Adipocyte (in vitro differentiated cells): ENCODE data around the gene IGSF21.

Source experiments
- DNase-seq: peaks from one replicate; pipeline ENCODE4 v3.0.0-alpha.2; 2015; ENCODE audit warnings: low read depth
- H3K27me3 ChIP-seq: replicated peaks from 2 replicates; pipeline ENCODE4 v1.7.0; 2013; ENCODE audit warnings: mild to moderate bottlenecking, low read length, moderate library complexity; ENCODE audit not compliant: control insufficient read depth, insufficient read depth
- H3K36me3 ChIP-seq: 2 replicates; pipeline ENCODE4 v1.7.0; 2013; ENCODE audit warnings: low read length, mild to moderate bottlenecking, moderate library complexity; ENCODE audit not compliant: control insufficient read depth, insufficient read depth, severe bottlenecking
- H3K4me1 ChIP-seq: 2 replicates; pipeline ENCODE4 v1.7.0; 2013; ENCODE audit warnings: mild to moderate bottlenecking, low read length, moderate library complexity; ENCODE audit not compliant: control insufficient read depth, insufficient read depth
- H3K4me3 ChIP-seq: 2 replicates; pipeline ENCODE4 v1.7.0; 2013; ENCODE audit warnings: mild to moderate bottlenecking, low read length, moderate library complexity
- H3K9ac ChIP-seq: 2 replicates; pipeline ENCODE4 v1.7.0; 2013; ENCODE audit warnings: mild to moderate bottlenecking, low read length, moderate library complexity
- H3K9me3 ChIP-seq: 2 replicates; pipeline ENCODE4 v1.7.0; 2013; ENCODE audit warnings: mild to moderate bottlenecking, low read length, moderate library complexity; ENCODE audit not compliant: control insufficient read depth

The IGSF21 gene

GRCh38 chr1:18398791-18399530 lies 291.4 kb downstream of the IGSF21 start:
- peaks cover under 1% of the 10 kb centered on the region for H3K9me3 ChIP-seq
- H3K4me3 ChIP-seq = no peak overlapping the region
- no peak for DNase-seq
- no peaks in the 10 kb centered on the region for H3K36me3 ChIP-seq
- peaks cover 27% of the 10 kb centered on the region for H3K27me3 ChIP-seq
- H3K4me1 ChIP-seq = no peaks in the 10 kb centered on the region
- no peak overlapping the region for H3K9ac ChIP-seq

- DNase-seq = no peak
Observed at GRCh38 chr1:18400347-18401102, 292.9 kb downstream of the IGSF21 start.

GRCh38 chr1:18401921-18402320 lies 294.3 kb downstream of the IGSF21 start:
- Histone ChIP-seq H3K9ac (no peak overlapping the region), H3K9me3 (peaks cover 11% of the 10 kb centered on the region), H3K4me1 (no peaks in the 10 kb centered on the region), H3K4me3 (no peak overlapping the region), H3K27me3 (peaks cover 24% of the 10 kb centered on the region), H3K36me3 (no peaks in the 10 kb centered on the region)
- DNase-seq = no peak

More at GRCh38 chr1:18400347-18401102, 292.9 kb downstream of the IGSF21 start:
- no peak overlapping the region for H3K9ac ChIP-seq
- no peaks in the 10 kb centered on the region for H3K36me3 ChIP-seq
- H3K4me1 ChIP-seq = no peaks in the 10 kb centered on the region
- no peak overlapping the region for H3K4me3 ChIP-seq
- H3K27me3 ChIP-seq = peaks cover 27% of the 10 kb centered on the region
- H3K9me3 ChIP-seq = peaks cover 11% of the 10 kb centered on the region

GRCh38 chr1:18404460-18404859 lies 296.9 kb downstream of the IGSF21 start:
- H3K9ac ChIP-seq = no peak overlapping the region
- H3K36me3 ChIP-seq = no peaks in the 10 kb centered on the region
- no peaks in the 10 kb centered on the region for H3K4me1 ChIP-seq
- peaks cover 11% of the 10 kb centered on the region for H3K9me3 ChIP-seq
- H3K4me3 ChIP-seq = no peak overlapping the region
- DNase-seq = no peak
- peaks cover 29% of the 10 kb centered on the region for H3K27me3 ChIP-seq

GRCh38 chr1:18407166-18408045 lies 299.8 kb downstream of the IGSF21 start:
- no peak for DNase-seq
- no peaks in the 10 kb centered on the region for H3K36me3 ChIP-seq

GRCh38 chr1:18408656-18409370 lies 301.2 kb downstream of the IGSF21 start:
- no peak for DNase-seq
- peaks cover 22% of the 10 kb centered on the region for H3K27me3 ChIP-seq
- no peaks in the 10 kb centered on the region for H3K36me3 ChIP-seq
- H3K4me3 ChIP-seq = no peak overlapping the region
- H3K4me1 ChIP-seq = no peaks in the 10 kb centered on the region
- H3K9me3 ChIP-seq = peaks cover 34% of the 10 kb centered on the region
- no peak overlapping the region for H3K9ac ChIP-seq

More at GRCh38 chr1:18407166-18408045, 299.8 kb downstream of the IGSF21 start:
- peaks cover 23% of the 10 kb centered on the region for H3K27me3 ChIP-seq
- H3K4me1 ChIP-seq = no peaks in the 10 kb centered on the region
- peaks cover 28% of the 10 kb centered on the region for H3K9me3 ChIP-seq
- H3K4me3 ChIP-seq = no peak overlapping the region
- no peak overlapping the region for H3K9ac ChIP-seq

- Histone ChIP-seq H3K9ac (no peak overlapping the region), H3K36me3 (no peaks in the 10 kb centered on the region), H3K4me1 (no peaks in the 10 kb centered on the region), H3K27me3 (peaks cover 22% of the 10 kb centered on the region), H3K9me3 (peaks cover 28% of the 10 kb centered on the region), H3K4me3 (no peak overlapping the region)
- no peak for DNase-seq
Observed at GRCh38 chr1:18409609-18410237, 302.1 kb downstream of the IGSF21 start.

GRCh38 chr1:18410407-18410806 lies 302.8 kb downstream of the IGSF21 start:
- Histone ChIP-seq H3K4me1 (no peaks in the 10 kb centered on the region), H3K36me3 (no peaks in the 10 kb centered on the region), H3K4me3 (no peak overlapping the region), H3K27me3 (peaks cover 26% of the 10 kb centered on the region), H3K9ac (no peak overlapping the region), H3K9me3 (peaks cover 25% of the 10 kb centered on the region)
- DNase-seq = no peak

- H3K9me3 ChIP-seq = peaks cover 25% of the 10 kb centered on the region
- H3K4me1 ChIP-seq = no peaks in the 10 kb centered on the region
- no peak overlapping the region for H3K9ac ChIP-seq
- no peak overlapping the region for H3K4me3 ChIP-seq
- no peaks in the 10 kb centered on the region for H3K36me3 ChIP-seq
- H3K27me3 ChIP-seq = peaks cover 26% of the 10 kb centered on the region
- DNase-seq = no peak
Observed at GRCh38 chr1:18411321-18411720, 303.7 kb downstream of the IGSF21 start.

GRCh38 chr1:18411820-18412641 lies 304.4 kb downstream of the IGSF21 start:
- H3K4me3 ChIP-seq = no peak overlapping the region
- no peaks in the 10 kb centered on the region for H3K36me3 ChIP-seq
- DNase-seq = no peak
- peaks cover 20% of the 10 kb centered on the region for H3K27me3 ChIP-seq
- H3K4me1 ChIP-seq = no peaks in the 10 kb centered on the region
- peaks cover 25% of the 10 kb centered on the region for H3K9me3 ChIP-seq
- H3K9ac ChIP-seq = no peak overlapping the region
